AG04449 (cell line): Measurements from ENCODE around the gene RAD18.

Source experiments
- CTCF ChIA-PET: fragments of 350-600 bp; formaldehyde crosslinking; extraction: SDS; loops from one replicate; lab custom pipeline; 2021; ENCODE audit warnings: antibody characterized with exemption; lab: Yijun Ruan, JAX
- POLR2A ChIA-PET: fragments of 400-600, 350-600 bp; formaldehyde crosslinking; extraction: SDS; loops from one replicate; lab custom pipeline; 2020; ENCODE audit warnings: antibody characterized with exemption, inconsistent platforms; lab: Yijun Ruan, JAX
- DNase-seq: peaks from one replicate; pipeline ENCODE4 v3.0.0-alpha.2; 2010; ENCODE audit warnings: low read depth, low spot score
- H3K4me3 ChIP-seq: 2 replicates; pipeline ENCODE4 v1.5.1; 2011; ENCODE audit warnings: low read depth, mild to moderate bottlenecking, control low read depth, low read length
- TF ChIP-seq, protein P1 (sequence below): IDR thresholded peaks from one replicate; pipeline ENCODE4 v1.5.1; 2011; ENCODE audit warnings: mild to moderate bottlenecking, moderate library complexity, low read length, control low read depth, inconsistent platforms; ENCODE audit not compliant: insufficient read depth; ENCODE audit errors: missing control alignments

The RAD18 gene

DNA sequence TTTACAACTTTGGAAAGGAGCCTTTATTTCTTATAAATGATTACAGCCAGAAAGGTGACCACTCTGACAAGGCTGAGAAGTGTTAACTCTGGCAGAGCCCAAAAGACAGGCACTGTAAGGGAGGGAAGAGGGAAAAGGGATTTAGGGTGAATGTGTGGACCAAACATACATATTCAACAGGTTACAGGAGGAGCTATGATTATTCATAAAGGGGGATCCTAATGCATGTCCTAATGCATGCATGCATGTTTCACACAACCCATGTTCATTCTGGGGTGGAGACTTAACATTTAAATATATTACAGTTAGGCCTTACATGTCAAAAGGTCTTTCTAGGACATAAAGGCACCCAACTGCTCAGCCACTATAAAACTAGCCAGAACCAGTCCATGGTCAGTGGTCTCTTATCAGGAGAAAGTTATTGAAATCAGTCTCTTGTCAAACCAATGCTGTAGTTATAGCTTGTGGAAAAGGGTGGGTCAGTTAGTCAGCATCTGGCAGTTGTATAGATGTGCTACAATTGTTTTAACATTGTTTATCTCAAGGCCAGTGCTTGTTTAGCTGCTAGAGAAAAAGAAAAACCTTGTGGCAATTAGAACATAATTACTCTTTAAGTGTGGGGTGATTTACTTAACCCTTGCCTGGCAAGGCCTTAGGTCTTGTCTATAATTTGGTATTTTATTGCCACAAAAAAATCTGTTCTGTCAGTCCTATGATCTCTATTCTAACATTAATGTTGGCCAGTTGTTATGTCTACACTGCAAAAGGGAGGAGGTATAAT is 77.5 kb downstream of the RAD18 start:
- DNase-seq: no peak
- CTCF ChIA-PET: interaction anchor here (1.0 to 6.7 kb wide), 4 partner anchors 11 to 116 kb away, joined by 3 to 77 read pairs (median 10); partner anchors contain the start of gene OXTR
- POLR2A ChIA-PET: interaction anchor here (0.6 kb wide), 1 partner anchor 116 kb away, joined by 3 read pairs; the partner anchor contains the start of gene OXTR
- no peak overlapping the region for H3K4me3 ChIP-seq
- TF ChIP-seq, protein P1, sequence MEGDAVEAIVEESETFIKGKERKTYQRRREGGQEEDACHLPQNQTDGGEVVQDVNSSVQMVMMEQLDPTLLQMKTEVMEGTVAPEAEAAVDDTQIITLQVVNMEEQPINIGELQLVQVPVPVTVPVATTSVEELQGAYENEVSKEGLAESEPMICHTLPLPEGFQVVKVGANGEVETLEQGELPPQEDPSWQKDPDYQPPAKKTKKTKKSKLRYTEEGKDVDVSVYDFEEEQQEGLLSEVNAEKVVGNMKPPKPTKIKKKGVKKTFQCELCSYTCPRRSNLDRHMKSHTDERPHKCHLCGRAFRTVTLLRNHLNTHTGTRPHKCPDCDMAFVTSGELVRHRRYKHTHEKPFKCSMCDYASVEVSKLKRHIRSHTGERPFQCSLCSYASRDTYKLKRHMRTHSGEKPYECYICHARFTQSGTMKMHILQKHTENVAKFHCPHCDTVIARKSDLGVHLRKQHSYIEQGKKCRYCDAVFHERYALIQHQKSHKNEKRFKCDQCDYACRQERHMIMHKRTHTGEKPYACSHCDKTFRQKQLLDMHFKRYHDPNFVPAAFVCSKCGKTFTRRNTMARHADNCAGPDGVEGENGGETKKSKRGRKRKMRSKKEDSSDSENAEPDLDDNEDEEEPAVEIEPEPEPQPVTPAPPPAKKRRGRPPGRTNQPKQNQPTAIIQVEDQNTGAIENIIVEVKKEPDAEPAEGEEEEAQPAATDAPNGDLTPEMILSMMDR: no peak

DNA sequence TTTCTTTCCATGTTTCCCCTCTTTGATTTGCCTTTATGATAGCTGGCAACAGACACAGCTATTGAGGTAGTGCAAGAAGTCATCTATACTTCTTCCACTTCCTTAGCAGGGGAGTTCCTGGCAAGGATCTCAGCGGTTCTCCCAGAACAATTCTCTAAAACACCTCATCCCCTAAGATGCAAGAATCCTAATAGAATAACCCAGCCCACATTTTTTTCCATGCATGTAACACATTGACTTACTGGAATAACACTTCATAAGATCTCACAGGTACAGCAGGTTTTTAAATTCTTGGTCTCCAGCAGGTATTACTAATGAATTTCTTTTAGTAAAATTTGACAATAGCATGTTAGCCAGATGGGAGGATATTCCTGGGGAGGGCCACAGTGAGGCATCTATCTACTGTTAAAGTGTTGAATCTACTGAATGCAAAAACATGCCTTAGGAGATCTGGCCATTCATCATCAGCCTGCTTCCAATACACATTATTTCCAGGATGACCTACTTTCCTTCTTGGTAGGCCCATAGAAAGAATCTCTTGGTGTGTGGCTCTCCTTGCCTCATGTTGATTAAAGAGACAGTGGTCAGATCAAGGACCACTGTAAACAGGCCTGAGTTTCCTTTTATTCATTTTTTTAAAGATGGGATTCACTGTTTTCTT is 78.5 kb downstream of the RAD18 start:
- H3K4me3 ChIP-seq: no peak overlapping the region
- ChIA-PET CTCF (interaction anchor here (1.0 to 6.7 kb wide), 4 partner anchors 10 to 115 kb away, joined by 3 to 77 read pairs (median 19); partner anchors contain the start of gene OXTR), POLR2A (no interaction called here)
- no peak for DNase-seq
- TF ChIP-seq, protein P1: no peak

DNA sequence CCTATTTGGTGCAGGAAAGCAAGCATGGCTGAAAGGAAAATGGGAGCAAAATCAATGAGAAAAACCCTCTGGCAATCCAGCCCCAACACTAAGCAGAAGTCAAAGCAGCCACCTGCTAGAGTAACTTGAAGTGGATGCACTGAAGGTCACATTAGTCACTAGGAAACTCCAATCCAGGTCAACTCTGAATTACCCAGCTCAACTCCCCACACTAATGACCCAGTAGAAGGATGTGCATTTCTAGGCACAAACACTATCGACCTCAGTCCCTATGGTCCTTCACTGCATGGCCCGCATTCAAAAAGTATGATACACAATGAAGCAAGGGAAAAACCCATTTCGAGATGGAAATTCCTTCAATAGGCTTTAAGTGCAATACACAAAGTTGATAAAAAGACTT is 80.6 kb downstream of the RAD18 start:
- no peak overlapping the region for H3K4me3 ChIP-seq
- DNase-seq: no peak
- ChIA-PET CTCF (interaction anchor here (1.0 to 5.3 kb wide), 2 partner anchors 9 to 113 kb away, joined by 3 to 22 read pairs; partner anchors contain the start of gene OXTR), POLR2A (no interaction called here)
- TF ChIP-seq, protein P1: no peak

DNA sequence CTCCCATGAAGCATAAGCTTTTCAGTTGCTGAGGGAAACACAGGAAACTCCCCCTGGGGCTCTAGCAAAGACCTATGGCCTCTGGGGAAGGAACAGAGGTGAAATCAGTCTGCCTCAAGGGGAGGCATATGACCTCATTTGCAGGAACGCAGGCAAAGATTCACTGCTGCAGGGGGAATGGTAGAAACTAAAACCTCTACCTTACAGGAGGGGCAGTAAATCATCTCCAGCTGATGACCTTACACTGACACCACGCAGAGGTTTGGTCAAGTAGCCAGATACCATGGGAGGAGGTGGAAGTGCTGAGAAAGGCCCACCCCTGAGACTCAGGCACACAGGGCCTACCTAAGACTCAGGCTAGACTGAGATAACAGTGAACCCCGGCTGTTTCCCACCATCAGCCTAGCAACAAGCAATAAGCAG is 81.1 kb downstream of the RAD18 start:
- H3K4me3 ChIP-seq: no peak overlapping the region
- ChIA-PET CTCF (interaction anchor here (1.0 to 5.3 kb wide), 2 partner anchors 9 to 113 kb away, joined by 3 to 22 read pairs; partner anchors contain the start of gene OXTR), POLR2A (no interaction called here)
- DNase-seq: no peak
- TF ChIP-seq, protein P1: no peak

DNA sequence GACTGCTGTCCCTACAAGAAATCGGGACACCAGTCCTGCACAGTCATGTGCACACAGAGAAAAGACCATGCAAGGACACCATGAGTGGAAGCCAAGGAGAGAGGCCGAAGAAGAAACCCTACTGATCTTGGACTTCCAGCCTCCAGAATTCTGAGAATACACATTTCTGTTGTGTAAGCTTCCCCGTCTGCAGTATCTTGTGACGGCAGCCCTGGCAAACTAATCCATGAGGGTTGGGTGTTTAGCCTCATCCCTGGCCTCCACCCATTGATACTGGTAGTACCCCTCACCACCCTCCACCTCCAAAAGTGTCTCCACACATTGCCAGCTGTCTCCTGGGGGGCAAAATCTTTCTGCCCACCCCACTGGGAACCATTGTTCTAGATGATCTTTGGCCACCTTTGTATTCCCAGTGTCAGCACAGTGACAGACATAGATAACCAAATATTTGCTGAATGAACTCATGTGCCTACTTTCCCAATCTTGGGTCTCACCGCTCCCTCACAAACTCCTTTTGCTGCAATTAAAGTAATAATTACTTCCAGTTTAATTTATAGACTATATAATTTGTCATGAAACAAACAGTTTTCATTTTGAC is 83.8 kb downstream of the RAD18 start:
- CTCF ChIA-PET: interaction anchor here (0.5 to 5.3 kb wide), 2 partner anchors 22 to 110 kb away, joined by 3 to 22 read pairs; partner anchors contain the start of gene OXTR
- no peak for DNase-seq
- TF ChIP-seq, protein P1: no peak
- POLR2A ChIA-PET: no interaction called here
- no peak overlapping the region for H3K4me3 ChIP-seq

DNA sequence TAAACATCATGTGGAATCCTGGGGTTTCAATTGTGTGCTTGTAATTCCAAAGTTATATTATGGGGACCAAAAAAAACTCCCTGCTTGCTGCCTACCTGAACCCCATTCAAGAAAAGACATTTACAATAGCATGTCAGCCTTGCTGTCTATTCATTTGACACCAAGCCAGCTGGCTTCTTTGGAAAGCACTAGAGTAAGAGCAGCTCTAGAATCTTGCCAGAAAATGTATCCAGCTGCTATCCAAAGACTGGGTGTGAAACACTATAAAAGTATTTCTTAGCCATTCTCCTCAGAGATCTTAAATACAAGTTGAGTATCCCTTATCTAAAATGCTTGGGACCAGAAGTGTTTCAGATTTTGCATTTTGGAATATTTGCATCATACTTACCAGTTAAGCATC is 87.4 kb downstream of the RAD18 start:
- ChIA-PET POLR2A (no interaction called here), CTCF (interaction anchor here (0.9 to 4.7 kb wide), 4 partner anchors 11 to 106 kb away, joined by 4 to 26 read pairs (median 13); partner anchors contain the start of gene OXTR)
- TF ChIP-seq, protein P1: no peak
- DNase-seq: no peak
- H3K4me3 ChIP-seq: no peak overlapping the region
